A673 (cell line): ENCODE results near the gene ZNF500.

Experiments
- CTCF ChIP-seq: fragments of 300-800, 200-600 bp; sonication (generic); conservative IDR thresholded peaks from 2 replicates; pipeline ENCODE4 v1.5.1; 2017; ENCODE audit warnings: low read depth, mild to moderate bottlenecking, antibody characterized with exemption, low read length, moderate library complexity, mixed read lengths
- EZH2 ChIP-seq: fragments of 200-600 bp; sonication (generic); IDR thresholded peaks from 2 replicates; pipeline ENCODE4 v1.6.1; 2017; ENCODE audit warnings: borderline replicate concordance, low read depth, mild to moderate bottlenecking, mixed read lengths, antibody characterized with exemption, low read length; ENCODE audit not compliant: poor library complexity, severe bottlenecking

DNA sequence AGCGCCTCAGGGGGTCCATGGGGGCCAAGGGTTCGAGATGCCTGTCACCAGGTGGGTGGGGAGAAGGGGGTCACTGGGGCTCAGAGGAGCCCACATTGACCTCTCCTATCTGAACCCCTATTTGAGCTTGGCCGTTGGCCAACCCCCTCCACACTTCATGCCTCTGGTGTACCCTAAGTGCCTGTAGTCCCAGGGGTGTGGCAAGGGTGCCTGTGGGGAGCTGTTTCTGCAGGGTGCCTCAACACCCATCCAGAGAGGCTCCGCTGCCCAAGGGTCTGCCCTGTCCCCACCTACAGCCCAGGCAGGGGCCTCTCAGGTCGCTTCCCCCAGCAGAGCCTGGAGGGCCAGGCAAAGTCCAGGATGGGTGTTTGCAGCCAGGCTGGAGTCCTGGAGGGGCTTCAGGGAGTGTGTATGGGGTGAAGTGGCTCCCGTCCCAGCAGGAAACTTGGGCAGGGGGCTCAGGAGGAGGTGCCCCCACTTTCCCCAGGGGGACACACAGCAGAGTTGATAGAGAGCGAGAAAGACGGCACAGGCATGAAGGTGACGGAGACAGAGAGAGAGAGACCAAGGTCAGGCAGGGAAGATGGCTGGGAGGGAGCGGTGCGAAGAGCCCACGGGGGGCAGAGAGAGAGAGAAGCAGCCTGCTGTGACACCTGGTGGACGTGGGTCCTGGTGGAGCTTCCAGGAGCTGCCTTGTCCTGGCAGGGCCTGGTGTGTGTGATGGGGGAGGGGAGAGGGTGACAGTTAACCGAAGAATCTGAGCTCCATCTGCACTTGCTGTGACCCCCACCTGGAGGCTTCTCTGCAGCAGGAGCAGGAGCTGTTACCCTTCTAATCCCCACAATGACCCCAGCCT is 20.9 kb upstream of the ZNF500 start, which contains the start of gene SEPTIN12:
- TF ChIP-seq CTCF (no peak), EZH2 (no peak)
